Measurements from ENCODE around the gene CNTNAP5. TPM values are rescaled to one million over a fixed set of nuclear protein-coding genes. Genes with fewer than 3 reads are reported as not detected.

The CNTNAP5 gene
- polyA plus RNA-seq, 1 experiment, result not detected

- ChIA-PET CTCF (no interaction called here), POLR2A (no interaction called here)
- no peak for TF ChIP-seq CTCF (IDR thresholded peaks at IDR 0.05; ENCODE audit: insufficient read depth, low read depth, low read length)
- H3K4me3 ChIP-seq (ENCODE audit: low read depth, low read length), result no peak overlapping the region
- no peaks in the 10 kb centered on the region for H3K36me3 ChIP-seq (ENCODE audit: control insufficient read depth, insufficient read depth, low read length)
- peak; percentile 65 for DNase-seq (ENCODE audit: low read depth)
- no peaks in the 10 kb centered on the region for H3K27me3 ChIP-seq (ENCODE audit: control insufficient read depth, insufficient read depth, low read length)
Measured at GRCh38 chr2:124755386-124755785, 730.3 kb downstream of the CNTNAP5 start.

DNA sequence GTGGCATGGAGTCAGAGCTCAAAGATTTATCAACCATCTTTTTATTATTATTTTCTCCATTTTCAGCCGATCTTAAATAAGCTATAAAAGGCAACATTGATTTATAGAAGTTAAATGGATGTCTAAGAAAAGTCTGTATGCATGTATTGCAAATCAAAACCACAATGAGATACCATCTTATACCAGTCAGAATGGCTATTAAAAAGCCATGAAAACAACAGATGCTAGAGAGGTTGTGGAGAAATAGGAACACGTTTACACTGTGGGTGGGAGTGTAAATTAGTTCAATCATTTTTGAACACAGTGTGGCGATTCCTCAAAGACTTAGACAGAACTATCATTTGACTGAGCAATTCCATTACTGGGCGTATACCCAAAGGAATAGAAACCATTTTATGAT is 731.0 kb downstream of the CNTNAP5 start:
- CTCF ChIA-PET, result no interaction called here
- no peak for TF ChIP-seq CTCF (IDR thresholded peaks at IDR 0.05; ENCODE audit: insufficient read depth, low read depth, low read length)

GRCh38 chr2:124762388-124762787 is 737.3 kb downstream of the CNTNAP5 start:
- TF ChIP-seq CTCF (IDR thresholded peaks at IDR 0.05; ENCODE audit: insufficient read depth, low read depth, low read length), result no peak
- CTCF ChIA-PET, result no interaction called here
- POLR2A ChIA-PET, result no interaction called here
- no peaks in the 10 kb centered on the region for H3K36me3 ChIP-seq (ENCODE audit: control insufficient read depth, insufficient read depth, low read length)
- no peak overlapping the region for H3K4me3 ChIP-seq (ENCODE audit: low read depth, low read length)
- no peaks in the 10 kb centered on the region for H3K27me3 ChIP-seq (ENCODE audit: control insufficient read depth, insufficient read depth, low read length)
- DNase-seq (ENCODE audit: low read depth), result no peak

More for the DNA sequence above, 731.0 kb downstream of the CNTNAP5 start:
- DNase-seq (ENCODE audit: low read depth), result no peak
- Histone ChIP-seq H3K36me3 (ENCODE audit: control insufficient read depth, insufficient read depth, low read length) (no peaks in the 10 kb centered on the region), H3K4me3 (ENCODE audit: low read depth, low read length) (no peak overlapping the region), H3K27me3 (ENCODE audit: control insufficient read depth, insufficient read depth, low read length) (no peaks in the 10 kb centered on the region)
- POLR2A ChIA-PET, result no interaction called here

DNA sequence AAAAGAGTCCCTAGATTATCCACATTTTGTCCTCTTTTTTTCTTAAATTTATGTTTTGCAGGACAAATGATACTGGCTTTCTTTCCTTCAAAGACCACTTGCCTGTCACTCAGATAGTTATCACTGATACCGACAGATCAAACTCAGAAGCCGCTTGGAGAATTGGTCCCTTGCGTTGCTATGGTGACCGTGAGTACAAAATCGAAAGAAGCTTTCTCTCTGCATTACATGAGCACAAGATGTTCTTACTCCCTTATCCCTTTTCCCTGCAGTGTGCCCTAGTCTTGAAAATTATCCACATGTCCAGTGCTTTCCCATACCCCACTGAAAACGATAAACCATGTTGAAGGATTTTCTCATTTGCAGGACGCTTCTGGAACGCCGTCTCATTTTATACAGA is 738.5 kb downstream of the CNTNAP5 start:
- CTCF ChIA-PET, result no interaction called here
- TF ChIP-seq CTCF (IDR thresholded peaks at IDR 0.05; ENCODE audit: insufficient read depth, low read depth, low read length), result no peak
- DNase-seq (ENCODE audit: low read depth), result no peak
- Histone ChIP-seq H3K36me3 (ENCODE audit: control insufficient read depth, insufficient read depth, low read length) (no peaks in the 10 kb centered on the region), H3K27me3 (ENCODE audit: control insufficient read depth, insufficient read depth, low read length) (no peaks in the 10 kb centered on the region), H3K4me3 (ENCODE audit: low read depth, low read length) (no peak overlapping the region)
- POLR2A ChIA-PET, result no interaction called here

GRCh38 chr2:124774781-124775180 is 749.7 kb downstream of the CNTNAP5 start:
- DNase-seq (ENCODE audit: low read depth), result no peak
- ChIA-PET CTCF (no interaction called here), POLR2A (no interaction called here)
- Histone ChIP-seq H3K4me3 (ENCODE audit: low read depth, low read length) (no peak overlapping the region), H3K27me3 (ENCODE audit: control insufficient read depth, insufficient read depth, low read length) (no peaks in the 10 kb centered on the region), H3K36me3 (ENCODE audit: control insufficient read depth, insufficient read depth, low read length) (no peaks in the 10 kb centered on the region)
- TF ChIP-seq CTCF (IDR thresholded peaks at IDR 0.05; ENCODE audit: insufficient read depth, low read depth, low read length), result no peak

All from BJ (cell line).